Fibroblast of villous mesenchyme (primary cell): ENCODE results near the gene C1QTNF1. TPM values are rescaled to one million over a fixed set of nuclear protein-coding genes. Genes with fewer than 3 reads are reported as not detected.

ENCODE experiments used
- DNase-seq: peaks from one replicate; pipeline ENCODE4 v3.0.0-alpha.2; 2010; ENCODE audit warnings: low read depth
- H3K4me3 ChIP-seq: 2 replicates; pipeline ENCODE4 v1.5.1; 2011; ENCODE audit warnings: low read depth, mild to moderate bottlenecking, low read length
- CTCF ChIP-seq: IDR thresholded peaks from 2 replicates; pipeline ENCODE4 v1.5.1; 2012; ENCODE audit warnings: low read depth, mild to moderate bottlenecking, low read length; ENCODE audit not compliant: insufficient read depth
- total RNA-seq: library from RNA; depleted of rRNA; stranded (reverse); fragments of >200 nt; gene quantifications from 2 replicates; pipeline ENCODE4 v1.2.3, GENCODE V29; 2012

Gene C1QTNF1
- total RNA-seq, 1 donor = 63.5 TPM

- DNase-seq = no peak
- TF ChIP-seq CTCF = no peak
Observed at GRCh38 chr17:79045001-79045729, 21.2 kb downstream of the C1QTNF1 start.

GRCh38 chr17:79045842-79046196 is 21.9 kb downstream of the C1QTNF1 start:
- peak; percentile 98 for TF ChIP-seq CTCF
- peak; percentile 70 for DNase-seq
- H3K4me3 ChIP-seq = no peak overlapping the region

More at GRCh38 chr17:79045001-79045729, 21.2 kb downstream of the C1QTNF1 start:
- no peak overlapping the region for H3K4me3 ChIP-seq

GRCh38 chr17:79046197-79046915 is 22.4 kb downstream of the C1QTNF1 start:
- H3K4me3 ChIP-seq = no peak overlapping the region
- TF ChIP-seq CTCF = no peak
- no peak for DNase-seq

- DNase-seq = no peak
- no peak for TF ChIP-seq CTCF
- no peak overlapping the region for H3K4me3 ChIP-seq
Observed at GRCh38 chr17:79046916-79047280, 22.9 kb downstream of the C1QTNF1 start.

GRCh38 chr17:79047291-79047920 is 23.4 kb downstream of the C1QTNF1 start:
- no peak for TF ChIP-seq CTCF
- DNase-seq = no peak
- no peak overlapping the region for H3K4me3 ChIP-seq

- no peak for TF ChIP-seq CTCF
Observed at GRCh38 chr17:79047923-79048825, 24.2 kb downstream of the C1QTNF1 start.

More at GRCh38 chr17:79047923-79048825, 24.2 kb downstream of the C1QTNF1 start:
- H3K4me3 ChIP-seq = no peak overlapping the region
- DNase-seq = no peak
